ENCODE data around the gene BRD1. TPM values are rescaled to one million over a fixed set of nuclear protein-coding genes. Genes with fewer than 3 reads are reported as not detected.

The BRD1 gene
- total and polyA plus RNA-seq, 9 of the 15 experiments (the other 6 are each of a cell fraction or from before 2014, with no cell fraction given) = 0.42 to 17.6 (median 5.5) TPM

GRCh38 chr22:49767355-49768062, 60.2 kb downstream of the BRD1 start (continued):
- peak; percentile 98 for TF ChIP-seq ZNF280A (IDR thresholded peaks at IDR 0.05; ENCODE audit: low read depth, partially characterized antibody)
- TF ChIP-seq CBX1 (IDR thresholded peaks at IDR 0.05; ENCODE audit: low read depth) = peak; percentile 81; the same call in 1 of the 2 replicates
- no peak for TF ChIP-seq TSHZ1 (CRISPR knock-in tag; IDR thresholded peaks at IDR 0.05)
- peak; percentile 69; the same call in 1 of the 2 replicates for TF ChIP-seq STAG1 (CRISPR knock-in tag; IDR thresholded peaks at IDR 0.05; ENCODE audit: borderline replicate concordance)
- no peak for TF ChIP-seq ZC3H8 (IDR thresholded peaks at IDR 0.05)
- peak; percentile 61; the same call in 1 of the 2 replicates for TF ChIP-seq JUN (IDR thresholded peaks at IDR 0.05; ENCODE audit: borderline replicate concordance, low read depth, low read length)
- TF ChIP-seq JUN (CRISPR knock-in tag; IDR thresholded peaks at IDR 0.05; ENCODE audit: borderline replicate concordance) = no peak
- TF ChIP-seq ZNF384 (IDR thresholded peaks at IDR 0.05; ENCODE audit: low read depth, low read length) = peak; percentile 56; the same call in 1 of the 2 replicates
- TF ChIP-seq NBN (IDR thresholded peaks at IDR 0.05; ENCODE audit: low read depth) = 0 out of 2 replicates have a peak, but pooled peaks have one; percentile 49
- peak; percentile 71; the same call in 1 of the 2 replicates for TF ChIP-seq REST (IDR thresholded peaks at IDR 0.05; ENCODE audit: borderline replicate concordance)
- TF ChIP-seq REST (CRISPR knock-in tag; IDR thresholded peaks at IDR 0.05; ENCODE audit: low read depth) = no peak
- TF ChIP-seq TRIM28 (IDR thresholded peaks at IDR 0.05) = peak; percentile 99
- TF ChIP-seq TBP (optimal IDR thresholded peaks at IDR 0.05; ENCODE audit: low read depth, low read length) = no peak
- TF ChIP-seq SREBF2 (CRISPR knock-in tag; IDR thresholded peaks at IDR 0.05) = no peak
- TF ChIP-seq ZKSCAN3 (CRISPR knock-in tag; IDR thresholded peaks at IDR 0.05) = no peak

All from K562 (cell line).